ENCODE measurements around the gene YPEL3. TPM values are rescaled to one million over a fixed set of nuclear protein-coding genes. Genes with fewer than 3 reads are reported as not detected.

The YPEL3 gene
- total and polyA plus RNA-seq, 2 of the 8 experiments (the other 6 are each of a cell fraction or from before 2014, with no cell fraction given) = 40.3 to 53.3 TPM

DNA sequence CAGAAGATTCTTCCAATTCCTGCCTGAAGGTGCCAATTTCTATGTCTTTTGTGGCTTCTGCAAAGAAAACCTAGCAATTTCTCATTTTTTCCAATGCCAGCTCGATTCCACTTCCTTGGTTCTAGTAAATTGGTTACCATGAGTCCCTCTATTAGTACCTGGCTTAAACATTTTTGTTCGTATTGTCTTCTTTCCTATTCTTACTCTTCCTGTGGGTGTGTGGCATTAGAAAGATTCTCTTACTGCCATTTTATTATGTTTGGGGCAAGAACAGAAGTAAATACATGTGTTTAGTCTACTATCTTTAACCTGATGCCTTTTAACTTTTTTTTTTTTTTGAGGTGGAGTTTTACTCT lies 47.3 kb upstream of the YPEL3 start:
- no peak for TF ChIP-seq SP1 (IDR thresholded peaks at IDR 0.05; ENCODE audit: low read depth, low read length)
- no peak for TF ChIP-seq FOSL1 (IDR thresholded peaks at IDR 0.05; ENCODE audit: insufficient read depth, low read depth, low read length)
- TF ChIP-seq CHD1 (IDR thresholded peaks at IDR 0.05; ENCODE audit: low read depth, low read length) = no peak
- TF ChIP-seq NANOG (IDR thresholded peaks at IDR 0.05; ENCODE audit: insufficient read depth, low read depth, low read length, poor library complexity, severe bottlenecking) = no peak
- TF ChIP-seq ASH2L (IDR thresholded peaks at IDR 0.05; ENCODE audit: low read length) = no peak
- Histone ChIP-seq H3K4ac (replicated peaks; ENCODE audit: insufficient read length, low read depth, low read length) (no peak overlapping the region), H3K23ac (ENCODE audit: insufficient read length) (no peak overlapping the region), H2BK12ac (ENCODE audit: low read depth, low read length) (no peak overlapping the region), H4K8ac (ENCODE audit: extremely low read depth, insufficient read depth, low read length) (no peak overlapping the region), H4K20me1 (replicated peaks in 1 of 2; ENCODE audit: control insufficient read depth in 1 of 2, insufficient read depth in 2 of 2, low read length in 2 of 2) (no peaks in the 10 kb centered on the region), H3K23me2 (ENCODE audit: low read depth, low read length) (no peaks in the 10 kb centered on the region), H3K36me3 (ENCODE audit: control insufficient read depth in 2 of 4, insufficient read depth in 4 of 4, low read length in 3 of 4) (no peaks in the 10 kb centered on the region), H3K4me1 (replicated peaks in 1 of 4; ENCODE audit: control insufficient read depth in 3 of 4, insufficient read depth in 4 of 4, low read length in 3 of 4) (no peaks in the 10 kb centered on the region), H3K4me2 (ENCODE audit: insufficient read depth in 1 of 2, low read depth in 2 of 2, low read length in 2 of 2) (no peak overlapping the region), H2BK15ac (ENCODE audit: low read length) (no peak overlapping the region), H3K27me3 (replicated peaks in 1 of 4; ENCODE audit: control insufficient read depth in 3 of 4, extremely low read depth in 1 of 4, insufficient read depth in 3 of 4, low read length in 3 of 4) (no peaks in the 10 kb centered on the region), H4K5ac (ENCODE audit: insufficient read length, low read depth, low read length) (no peak overlapping the region), H4K91ac (replicated peaks; ENCODE audit: insufficient read length, low read length) (no peak overlapping the region), H2BK20ac (ENCODE audit: low read length) (no peak overlapping the region), H3K79me1 (ENCODE audit: low read depth, low read length) (no peaks in the 10 kb centered on the region), H2BK120ac (replicated peaks; ENCODE audit: low read depth, low read length) (no peak overlapping the region), H3K18ac (ENCODE audit: extremely low read depth, low read length) (no peak overlapping the region), H3K27ac (ENCODE audit: low read depth, low read length) (no peak overlapping the region), H3K9ac (replicated peaks in 1 of 4; ENCODE audit: extremely low read depth in 1 of 4, low read depth in 3 of 4, low read length in 3 of 4) (no peak overlapping the region), H2AK5ac (ENCODE audit: low read depth, low read length) (no peak overlapping the region), H2BK5ac (ENCODE audit: low read depth, low read length) (no peak overlapping the region), H3K79me2 (ENCODE audit: control insufficient read depth in 1 of 2, insufficient read depth in 2 of 2, low read length in 2 of 2) (no peaks in the 10 kb centered on the region), H3K9me3 (ENCODE audit: insufficient read depth in 2 of 2, low read depth in 1 of 2, low read length in 1 of 2) (no peaks in the 10 kb centered on the region), H3K56ac (replicated peaks; ENCODE audit: insufficient read length, low read depth, low read length) (no peak overlapping the region), H3K4me3 (ENCODE audit: extremely low read depth in 1 of 4, insufficient read depth in 2 of 4, low read depth in 3 of 4, low read length in 4 of 4) (no peak overlapping the region), H3K14ac (ENCODE audit: insufficient read length) (no peak overlapping the region), H2AFZ (ENCODE audit: low read length) (no peak overlapping the region)
- ChIA-PET POLR2A (ENCODE audit: partially characterized antibody) (no interaction called here), CTCF (ENCODE audit: partially characterized antibody) (interaction anchor here (0.6 to 1.7 kb wide), 6 partner anchors 31 to 486 kb away, joined by 3 to 7 read pairs (median 4); no protein-coding TSS in a partner anchor)
- FAIRE-seq = no peak
- DNase-seq (ENCODE audit: low read depth in 1 of 2, low spot score in 2 of 2) = no peak
- 71% methylated on average over 2 of the region's 2 CpGs; no CpG with 5 or more reads in 1 of the 2 experiments for WGBS, 2 experiments (ENCODE audit: extremely low coverage in 1 of 2, insufficient coverage in 1 of 2, insufficient read length in 1 of 2, insufficient replicate concordance in 2 of 2, low coverage in 1 of 2, low lambda C conversion rate in 2 of 2, missing lambda C conversion rate in 1 of 2)
